H9 (cell line): ENCODE measurements around the gene TCEAL5. TPM values are rescaled to one million over a fixed set of nuclear protein-coding genes. Genes with fewer than 3 reads are reported as not detected.

Source experiments
- DNase-seq: peaks from one replicate; pipeline ENCODE4 v3.0.0-alpha.2; 2017
- H2AFZ ChIP-seq: one replicate; pipeline ENCODE4 v1.6.1; 2013; ENCODE audit warnings: mild to moderate bottlenecking, low read length, control low read depth, moderate library complexity
- H2AK5ac ChIP-seq: 2 replicates; pipeline ENCODE4 v1.6.1; 2013; ENCODE audit warnings: low read length, control low read depth, mixed read lengths; ENCODE audit not compliant: insufficient read length
- H2BK120ac ChIP-seq: one replicate; pipeline ENCODE4 v1.6.1; 2013; ENCODE audit warnings: low read depth, mild to moderate bottlenecking, low read length, control low read depth, inconsistent platforms; ENCODE audit not compliant: poor library complexity, severe bottlenecking
- H2BK12ac ChIP-seq: 2 replicates; pipeline ENCODE4 v1.6.1; 2013; ENCODE audit warnings: low read length, control low read depth, mixed read lengths, low read depth; ENCODE audit not compliant: insufficient read length
- H2BK15ac ChIP-seq: 2 replicates; pipeline ENCODE4 v1.6.1; 2013; ENCODE audit warnings: low read depth, low read length, control low read depth
- H2BK20ac ChIP-seq: one replicate; pipeline ENCODE4 v1.6.1; 2013; ENCODE audit warnings: low read depth, mild to moderate bottlenecking, low read length, control low read depth, inconsistent platforms; ENCODE audit not compliant: poor library complexity, severe bottlenecking
- H2BK5ac ChIP-seq: 2 replicates; pipeline ENCODE4 v1.6.1; 2013; ENCODE audit warnings: low read length, control low read depth, mixed read lengths; ENCODE audit not compliant: insufficient read length
- H3K14ac ChIP-seq: 2 replicates; pipeline ENCODE4 v1.6.1; 2013; ENCODE audit warnings: low read length, control low read depth; ENCODE audit not compliant: insufficient read depth
- H3K18ac ChIP-seq: 2 replicates; pipeline ENCODE4 v1.6.1; 2013; ENCODE audit warnings: low read depth, mild to moderate bottlenecking, mixed read lengths, low read length, control low read depth; ENCODE audit not compliant: insufficient read length
- H3K23ac ChIP-seq: 2 replicates; pipeline ENCODE4 v1.6.1; 2013; ENCODE audit warnings: low read length, control low read depth, mixed read lengths, low read depth; ENCODE audit not compliant: insufficient read length
- H3K23me2 ChIP-seq: 2 replicates; pipeline ENCODE4 v1.6.1; 2013; ENCODE audit warnings: low read depth, mild to moderate bottlenecking, mixed read lengths, low read length, control low read depth; ENCODE audit not compliant: insufficient read length, poor library complexity, severe bottlenecking
- H3K27ac ChIP-seq: 2 replicates; pipeline ENCODE4 v1.5.1; 2013; ENCODE audit warnings: low read length, control low read depth, mixed read lengths, low read depth; ENCODE audit not compliant: insufficient read length
- H3K27me3 ChIP-seq: 2 replicates; pipeline ENCODE4 v1.6.1; 2013; ENCODE audit warnings: low read length, control low read depth, inconsistent platforms; ENCODE audit not compliant: insufficient read depth
- H3K4ac ChIP-seq: 2 replicates; pipeline ENCODE4 v1.6.1; 2013; ENCODE audit warnings: low read depth, mild to moderate bottlenecking, control low read depth, inconsistent platforms, low read length, moderate library complexity
- H3K4me1 ChIP-seq: 2 replicates; pipeline ENCODE4 v1.6.1; 2013; ENCODE audit warnings: low read length, control low read depth, inconsistent platforms; ENCODE audit not compliant: insufficient read depth
- H3K4me2 ChIP-seq: 2 replicates; pipeline ENCODE4 v1.6.1; 2013; ENCODE audit warnings: low read length, control low read depth, mixed read lengths; ENCODE audit not compliant: insufficient read length, insufficient read depth
- H3K56ac ChIP-seq: 2 replicates; pipeline ENCODE4 v1.6.1; 2013; ENCODE audit warnings: low read depth, mild to moderate bottlenecking, mixed read lengths, low read length, control low read depth; ENCODE audit not compliant: insufficient read length
- H3K79me1 ChIP-seq: 2 replicates; pipeline ENCODE4 v1.6.1; 2013; ENCODE audit warnings: low read depth, mild to moderate bottlenecking, moderate library complexity, low read length, control low read depth, inconsistent platforms; ENCODE audit not compliant: insufficient read depth, poor library complexity, severe bottlenecking
- H3K79me2 ChIP-seq: 2 replicates; pipeline ENCODE4 v1.6.1; 2013; ENCODE audit warnings: low read length, control low read depth, inconsistent platforms; ENCODE audit not compliant: insufficient read depth
- H3K9ac ChIP-seq: 2 replicates; pipeline ENCODE4 v1.6.1; 2013; ENCODE audit warnings: low read length, control low read depth, mixed read lengths; ENCODE audit not compliant: insufficient read length; ENCODE audit errors: extremely low read depth
- H3K9me3 ChIP-seq: one replicate; pipeline ENCODE4 v1.6.1; 2013; ENCODE audit warnings: low read depth, low read length, inconsistent platforms; ENCODE audit not compliant: control insufficient read depth
- H3T11ph ChIP-seq: one replicate; pipeline ENCODE4 v1.6.1; 2013; ENCODE audit warnings: mild to moderate bottlenecking, low read length, control low read depth, inconsistent platforms
- H4K20me1 ChIP-seq: one replicate; pipeline ENCODE4 v1.6.1; 2013; ENCODE audit not compliant: control insufficient read depth, insufficient read length, insufficient read depth
- H4K5ac ChIP-seq: 2 replicates; pipeline ENCODE4 v1.6.1; 2013; ENCODE audit warnings: low read depth, mild to moderate bottlenecking, mixed read lengths, low read length, control low read depth; ENCODE audit not compliant: insufficient read length
- H4K8ac ChIP-seq: replicated peaks from 2 replicates; pipeline ENCODE4 v1.6.1; 2013; ENCODE audit warnings: low read length, control low read depth, mixed read lengths, low read depth; ENCODE audit not compliant: insufficient read length
- H4K91ac ChIP-seq: 2 replicates; pipeline ENCODE4 v1.6.1; 2013; ENCODE audit warnings: low read depth, mild to moderate bottlenecking, moderate library complexity, mixed read lengths, low read length, control low read depth; ENCODE audit not compliant: insufficient read length
- H3K27ac Mint-ChIP-seq, 3 experiments: 2 replicates in 2 of 3; 3 replicates in 1 of 3; pipeline ENCODE4 v1.8.0; 2020 to 2021; ENCODE audit warnings: mixed read lengths in 3 of 3, mild to moderate bottlenecking in 1 of 3, moderate library complexity in 1 of 3
- H3K27me3 Mint-ChIP-seq: 2 replicates; pipeline ENCODE4 v1.8.0; 2021; ENCODE audit warnings: low read depth, mild to moderate bottlenecking, moderate library complexity, mixed read lengths
- H3K36me3 Mint-ChIP-seq, 3 experiments: 2 replicates in 2 of 3; 3 replicates in 1 of 3; pipeline ENCODE4 v1.8.0; 2020 to 2021; ENCODE audit warnings: low read depth in 3 of 3, mixed read lengths in 3 of 3; ENCODE audit not compliant: insufficient read depth in 1 of 3
- H3K4me1 Mint-ChIP-seq, 2 experiments: 2 replicates each; pipeline ENCODE4 v1.8.0; 2020; ENCODE audit warnings: mixed read lengths in 2 of 2
- H3K4me3 Mint-ChIP-seq, 2 experiments: 2 replicates in 1 of 2; 3 replicates in 1 of 2; pipeline ENCODE4 v1.8.0; 2020 to 2021; ENCODE audit warnings: mild to moderate bottlenecking in 2 of 2, mixed read lengths in 2 of 2, moderate library complexity in 1 of 2
- H3K9me3 Mint-ChIP-seq, 2 experiments: 2 replicates in 1 of 2; 3 replicates in 1 of 2; pipeline ENCODE4 v1.8.0; 2020; ENCODE audit warnings: mild to moderate bottlenecking in 2 of 2, mixed read lengths in 2 of 2, moderate library complexity in 1 of 2
- CTCF ChIP-seq: fragments of 200-600 bp; sonication (generic); conservative IDR thresholded peaks from 3 replicates; pipeline ENCODE4 v1.8.0; 2021; ENCODE audit warnings: antibody characterized with exemption, mild to moderate bottlenecking
- WGBS: extraction: QIAGEN DNeasy Blood & Tissue Kit; methylation state at CpG from one replicate; pipeline ENCODE4 v1.1.7; 2013; ENCODE audit warnings: missing lambda C conversion rate, low lambda C conversion rate, mixed read lengths; ENCODE audit not compliant: insufficient read length; ENCODE audit errors: extremely low coverage; 5-methylcytosine and 5-hydroxymethylcytosine counted together
- total RNA-seq: library from RNA; stranded (reverse); gene quantifications from 2 replicates; pipeline ENCODE4 v1.2.1, GENCODE V29; 2021

The TCEAL5 gene
- total RNA-seq, 1 experiment from 2014 or later, result not detected

DNA sequence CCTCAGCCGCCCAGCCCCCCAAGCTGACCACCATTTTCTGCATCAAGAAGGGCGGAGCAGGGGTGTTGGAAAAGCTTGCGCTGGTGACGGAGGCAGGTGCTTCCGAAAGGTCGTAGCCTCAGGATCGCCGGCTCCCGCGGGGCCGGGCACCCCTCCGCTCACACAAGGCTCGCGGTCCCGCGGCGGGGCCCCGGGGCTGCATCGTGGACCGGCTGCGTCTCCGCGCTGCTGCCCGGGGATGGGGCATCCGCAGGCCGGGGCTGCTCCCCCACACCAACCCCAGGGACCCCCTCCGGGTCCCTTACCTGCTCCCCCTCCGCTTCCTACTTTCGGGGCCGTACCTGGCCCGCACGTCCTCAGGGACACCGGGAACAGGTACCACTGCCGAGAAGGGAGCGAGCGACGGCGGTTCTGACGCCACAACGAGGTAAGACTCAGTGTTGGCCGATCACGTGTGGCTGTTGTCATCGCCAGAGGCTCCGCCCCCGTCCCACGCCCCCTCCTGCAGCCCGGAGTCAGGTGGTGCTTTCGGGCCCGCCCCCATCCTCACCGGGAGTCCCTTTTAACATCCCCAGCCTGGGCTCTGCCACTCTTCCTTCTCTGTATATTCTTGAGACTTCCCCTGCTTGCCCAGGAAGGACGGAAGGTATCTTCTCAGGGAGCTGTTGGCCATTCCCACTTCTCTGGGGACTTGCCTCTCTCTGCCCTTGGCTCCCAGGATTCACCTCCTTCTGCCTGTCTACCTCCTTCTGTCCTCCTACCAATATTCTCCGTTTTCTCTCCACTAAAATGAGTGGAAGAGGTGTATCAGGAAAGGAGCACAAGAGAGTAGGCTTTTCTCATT, 34.2 kb upstream of the TCEAL5 start, which contains the start of gene BEX2:
TSS of gene BEX2 (minus strand) at position 436 of the 844 bp plus-strand sequence. CDS start 1,014 bp downstream, outside the sequence.
- Mint-ChIP-seq H3K36me3 (peaks cover 5 to 12% (median 10%) of the 10 kb centered on the region in 3 experiments; a peak in 6 of 7 replicates), H3K4me3 (peak within 1 kb of the TSS; percentile 71 to 85), H3K27ac (peak within 1 kb of the TSS in 2 of 3 experiments; percentile 74 to 76; a peak in 3 of 7 replicates), H3K4me1 (peaks cover 2 to 5% of the 10 kb centered on the region in 2 experiments; a peak in 2 of 4 replicates), H3K27me3 (no peaks in the 10 kb centered on the region), H3K9me3 (peaks cover 0 to 41% of the 10 kb centered on the region in 2 experiments; a peak in 3 of 5 replicates)
- Histone ChIP-seq H3K27ac (no peak within 1 kb of the TSS), H4K8ac (no peak within 1 kb of the TSS), H3K23me2 (no peaks in the 10 kb centered on the region), H4K5ac (no peak within 1 kb of the TSS), H4K20me1 (peaks cover 3% of the 10 kb centered on the region), H3K23ac (no peak within 1 kb of the TSS), H3K18ac (peak within 1 kb of the TSS; percentile 33), H3K79me2 (no peaks in the 10 kb centered on the region), H2BK20ac (no peak within 1 kb of the TSS), H2BK120ac (no peak within 1 kb of the TSS), H3K56ac (no peak within 1 kb of the TSS), H2AFZ (no peak within 1 kb of the TSS), H3K4ac (no peak within 1 kb of the TSS), H3K9ac (peak within 1 kb of the TSS; percentile 62), H3K9me3 (no peaks in the 10 kb centered on the region), H3K79me1 (no peaks in the 10 kb centered on the region), H3K4me2 (peak within 1 kb of the TSS; percentile 59), H3K4me1 (no peaks in the 10 kb centered on the region), H2AK5ac (no peak within 1 kb of the TSS), H4K91ac (no peak within 1 kb of the TSS), H2BK15ac (no peak within 1 kb of the TSS), H2BK5ac (no peak within 1 kb of the TSS), H3K14ac (peak within 1 kb of the TSS; percentile 63), H2BK12ac (no peak within 1 kb of the TSS), H3K27me3 (no peaks in the 10 kb centered on the region), H3T11ph (no peak within 1 kb of the TSS)
- WGBS, result no CpG with 5 or more reads among the region's 52 CpGs
- no peak for TF ChIP-seq CTCF
- peak; percentile 97 for DNase-seq
